HG02798 (cell line): ENCODE measurements around the gene SYTL2.
"Not testable (repeated sequence)": the region's sequence is repeated elsewhere in the genome, so short reads cannot be mapped to it uniquely, and the experiment has no call there.

Experiments used
- ATAC-seq: cut with Tn5 transposase; IDR thresholded peaks from one replicate; pipeline ENCODE4 v1.9.1; 2021; ENCODE audit warnings: mild to moderate bottlenecking; ENCODE audit not compliant: unreplicated experiment, poor library complexity

Gene SYTL2

DNA sequence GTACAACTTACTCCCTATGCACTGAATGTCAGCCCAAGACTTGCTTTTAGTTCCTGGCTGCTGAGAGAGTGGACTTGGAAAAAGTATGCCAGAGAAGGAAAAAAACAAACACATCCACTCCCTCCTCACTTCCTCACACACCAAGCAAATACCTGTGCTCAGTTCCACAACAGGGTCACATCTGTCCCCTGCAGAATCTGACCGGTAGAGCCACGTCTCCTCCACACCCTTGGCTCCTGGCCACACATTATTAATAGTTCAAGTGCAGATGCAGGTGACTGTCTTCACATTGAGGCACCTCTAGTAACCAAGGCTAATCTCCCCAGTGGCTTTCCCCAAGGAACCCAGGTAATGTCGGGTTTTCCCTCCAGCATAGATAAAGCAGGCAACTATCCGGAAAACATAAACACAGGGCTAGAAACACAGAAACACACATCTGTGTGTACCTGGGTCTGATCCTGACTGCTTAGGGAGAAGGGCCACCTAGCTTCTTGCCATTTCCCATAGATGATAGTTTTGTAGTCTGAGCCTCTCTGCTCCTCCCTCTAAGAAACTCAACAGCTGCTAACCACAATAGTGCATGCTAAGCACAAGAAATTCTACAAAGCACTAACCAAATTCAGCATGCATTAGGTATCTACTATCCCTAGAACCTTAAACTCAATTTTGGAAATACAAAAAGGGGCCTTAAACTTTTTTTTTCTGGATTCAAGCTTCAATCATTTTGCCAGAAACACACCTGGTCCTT is 10.2 kb downstream of the SYTL2 start:
- no peak for ATAC-seq

DNA sequence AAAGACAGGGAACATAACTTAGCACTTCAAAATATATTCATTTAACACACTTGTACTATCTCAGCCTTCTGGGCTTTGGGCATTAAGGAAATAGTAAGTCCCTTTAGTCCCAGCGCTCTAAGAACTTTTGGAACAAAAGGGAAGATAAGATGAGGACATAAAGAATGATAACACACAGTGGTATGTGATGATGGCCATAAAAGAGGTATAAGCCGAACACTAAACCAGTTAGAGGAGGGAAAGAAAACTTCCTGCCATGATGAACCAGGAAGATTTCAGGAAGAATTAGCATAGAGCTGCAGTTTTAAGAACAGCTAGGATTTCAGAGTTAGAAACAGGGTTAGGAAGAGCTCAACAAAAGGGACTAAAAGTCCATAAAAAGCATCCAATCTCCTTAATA is 11.8 kb downstream of the SYTL2 start:
- ATAC-seq, result no peak

DNA sequence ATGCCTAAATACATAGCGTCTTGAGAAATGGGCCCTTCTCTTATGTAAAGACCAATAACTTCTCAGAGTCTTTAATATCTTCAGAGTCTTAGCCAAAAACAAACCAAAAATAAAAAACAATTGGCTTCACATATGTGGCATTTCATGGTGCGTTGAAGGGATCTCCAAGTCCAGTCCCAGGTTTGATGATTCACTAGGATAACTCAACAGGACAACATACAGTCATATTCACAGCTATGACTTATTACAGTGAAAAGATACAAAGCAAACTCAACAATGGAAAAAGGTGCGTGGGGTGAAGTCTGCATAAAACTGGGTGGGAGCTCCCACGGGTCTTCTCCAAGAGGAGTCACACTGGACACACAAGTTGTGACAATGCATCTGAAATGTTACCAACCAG is 12.6 kb downstream of the SYTL2 start:
- no peak for ATAC-seq

DNA sequence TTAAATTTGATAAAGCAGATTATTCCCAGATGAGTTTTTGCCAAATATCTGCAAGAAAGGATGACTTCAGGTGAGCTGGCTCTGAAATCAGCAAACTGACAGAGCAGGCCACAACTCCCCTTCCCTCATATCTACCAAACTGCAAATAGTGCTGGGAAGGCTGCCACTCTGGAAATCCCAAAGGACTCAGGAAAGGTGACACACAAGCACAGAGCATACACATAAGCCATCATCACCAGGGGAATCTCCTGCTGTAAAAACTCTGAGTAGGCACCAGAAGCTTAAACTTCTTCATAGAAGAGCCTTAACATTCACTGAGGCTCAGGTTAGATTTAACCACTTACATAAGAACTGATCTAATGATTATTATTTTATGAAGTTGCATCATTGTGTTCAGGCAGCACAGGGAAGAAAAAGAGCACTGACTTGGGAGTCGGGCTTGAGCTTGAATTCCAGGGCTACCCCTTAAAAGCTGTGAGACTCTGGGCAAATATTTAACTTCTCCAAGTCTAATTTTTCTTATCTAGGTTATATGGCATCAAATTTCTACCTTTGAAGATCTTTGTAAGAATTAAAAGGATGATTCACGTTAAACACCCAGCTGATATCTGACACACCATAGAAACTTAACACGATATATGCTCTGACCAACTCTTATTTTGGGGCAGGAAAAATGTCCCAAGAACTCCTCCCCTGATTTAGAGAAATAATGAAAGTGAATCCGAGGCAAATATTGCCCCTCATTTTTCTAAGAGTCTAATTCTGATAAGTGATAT is 15.0 kb downstream of the SYTL2 start:
- ATAC-seq, result no peak

DNA sequence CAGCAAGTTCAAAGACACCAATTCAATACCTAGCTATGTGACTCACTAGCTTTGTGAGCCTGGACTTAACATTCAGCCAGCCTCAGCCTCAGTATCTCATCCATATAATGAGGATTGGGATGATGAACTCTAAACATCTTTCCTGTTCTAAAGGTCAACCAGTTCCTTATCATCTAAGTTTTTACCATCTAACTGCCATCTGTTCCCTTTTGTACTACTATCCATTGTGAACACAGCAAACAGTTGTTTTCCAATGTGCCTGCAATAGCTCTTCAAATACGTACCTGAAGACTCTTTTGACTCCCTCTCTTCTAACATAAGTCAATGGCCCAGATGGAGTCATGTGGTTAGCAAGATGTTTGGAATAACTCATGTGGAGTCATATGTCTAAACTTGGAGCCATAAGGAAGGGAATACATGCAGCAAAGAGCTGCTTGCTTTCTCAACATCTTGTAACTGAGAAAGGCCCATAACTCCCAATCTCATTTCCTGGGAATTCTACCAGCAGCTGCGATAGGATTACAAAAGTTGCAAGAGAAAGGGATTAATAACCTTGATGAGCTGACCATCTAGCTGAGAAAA is 19.4 kb downstream of the SYTL2 start:
- ATAC-seq, result no peak

DNA sequence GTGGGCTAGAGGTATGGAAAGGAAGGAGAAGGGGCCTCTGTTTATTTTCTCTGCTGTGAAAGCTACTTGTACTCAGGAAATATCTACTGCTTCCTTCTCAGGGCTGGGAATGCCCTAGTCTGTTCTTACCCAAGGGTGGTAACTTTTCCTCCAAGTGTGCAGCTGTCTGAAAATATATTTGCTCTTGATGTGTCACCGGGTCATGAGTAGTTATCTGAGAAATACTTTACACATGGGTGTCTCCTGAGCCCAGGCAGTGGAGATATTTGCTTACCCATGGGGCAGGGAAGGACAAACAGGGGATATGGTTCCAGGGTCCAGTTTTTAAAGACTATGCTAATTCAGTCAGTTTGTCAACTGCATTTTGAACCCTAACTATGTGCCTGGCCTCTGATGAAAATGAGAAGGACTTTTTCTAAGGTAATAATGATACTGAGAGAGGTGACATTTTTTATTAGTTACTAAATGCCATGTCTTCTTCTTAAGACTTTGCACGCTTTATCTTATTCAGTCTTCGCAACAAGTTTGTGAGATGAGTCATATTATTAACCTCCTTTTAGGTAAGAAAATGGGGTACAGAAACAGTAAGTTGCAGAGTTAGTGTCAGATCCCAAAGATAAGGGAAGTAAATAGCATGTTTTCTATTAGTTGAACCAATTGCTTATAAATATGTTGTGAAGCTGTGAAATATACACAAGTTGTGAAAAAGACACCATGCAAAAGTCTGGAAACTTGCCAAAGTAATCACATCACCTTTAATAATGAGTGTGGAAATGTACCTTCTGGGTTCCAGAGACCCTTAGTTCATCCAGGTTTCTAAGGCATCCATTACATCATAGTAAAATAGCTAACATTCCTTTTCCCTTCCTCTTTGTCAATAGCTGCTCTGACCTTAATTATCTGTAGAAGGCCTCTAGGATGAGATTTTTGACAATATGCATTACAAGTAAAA is 22.9 kb downstream of the SYTL2 start:
- ATAC-seq, result peak; percentile 33

DNA sequence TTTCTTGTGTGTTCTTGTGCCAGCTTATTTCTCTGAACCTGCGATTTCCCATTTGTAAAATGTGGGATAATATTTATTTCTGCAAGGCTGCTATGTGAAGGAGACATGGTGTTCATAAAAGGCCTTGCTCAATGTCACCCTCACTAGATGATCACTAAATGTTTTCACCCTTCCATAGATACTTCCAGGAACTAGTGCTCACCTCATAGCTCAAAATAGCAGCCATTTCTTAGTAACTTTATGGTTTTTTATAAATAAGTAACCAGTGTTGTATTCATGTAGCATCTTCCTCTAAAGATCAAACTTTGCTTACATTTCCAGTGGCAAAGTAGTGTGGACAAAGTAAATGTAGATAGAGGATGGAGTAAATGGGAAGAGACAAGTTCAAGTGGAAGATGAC is 23.8 kb downstream of the SYTL2 start:
- ATAC-seq, result peak; percentile 46

DNA sequence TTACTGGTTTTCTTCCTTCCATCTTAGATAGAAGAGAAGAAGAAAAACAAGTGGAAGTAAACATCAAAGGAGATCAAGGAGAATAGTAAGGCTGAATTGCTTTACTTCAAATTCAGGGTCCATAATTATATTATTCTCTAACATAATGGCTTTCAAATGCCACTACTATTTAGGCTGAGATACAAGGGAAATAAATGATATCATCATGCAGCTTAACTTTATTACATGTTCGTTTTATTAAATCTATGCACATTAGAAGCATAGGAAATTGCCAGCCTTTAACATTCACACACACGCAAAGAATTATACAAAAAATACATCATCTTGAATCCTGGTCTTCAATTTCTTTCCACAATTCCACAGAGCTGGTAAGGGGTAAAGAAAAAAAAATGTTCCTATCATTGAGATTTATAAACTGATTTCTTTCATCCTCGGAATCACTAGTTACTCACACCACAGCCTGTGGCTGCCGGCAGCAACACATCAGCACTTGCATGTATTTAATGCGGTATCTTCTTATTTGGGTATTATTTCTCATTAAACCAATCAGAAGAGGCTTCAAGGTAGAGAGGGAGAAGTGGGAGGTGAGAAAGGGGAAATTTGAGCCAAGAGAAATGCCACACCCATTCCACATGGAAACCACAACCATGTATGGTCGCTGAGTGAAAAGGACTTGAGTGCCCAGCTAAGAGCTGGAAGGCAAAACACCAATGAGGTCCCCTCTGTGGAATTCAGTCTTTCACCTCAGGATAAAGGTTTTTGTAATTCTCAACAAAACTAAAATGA is 26.3 kb downstream of the SYTL2 start:
- ATAC-seq, result no peak

DNA sequence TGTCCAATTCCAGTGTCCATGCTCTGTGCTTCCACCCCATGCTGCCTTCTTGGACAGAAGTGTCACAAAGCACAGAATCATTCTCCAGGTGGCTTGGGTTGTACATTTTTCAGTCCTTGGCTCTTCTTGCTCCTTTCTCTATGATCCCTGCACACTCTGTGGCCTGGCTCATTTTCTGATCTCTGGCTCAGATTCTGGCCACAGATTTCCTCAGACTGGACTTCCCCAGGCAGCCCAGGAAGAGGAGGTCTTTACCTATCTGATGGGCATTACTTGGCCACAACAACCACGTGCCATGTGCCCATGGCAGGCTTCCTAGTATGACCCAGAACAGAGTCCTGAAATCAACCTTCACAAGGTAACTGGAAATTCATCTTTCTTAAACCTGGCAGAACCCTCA is 27.2 kb downstream of the SYTL2 start:
- ATAC-seq, result no peak

DNA sequence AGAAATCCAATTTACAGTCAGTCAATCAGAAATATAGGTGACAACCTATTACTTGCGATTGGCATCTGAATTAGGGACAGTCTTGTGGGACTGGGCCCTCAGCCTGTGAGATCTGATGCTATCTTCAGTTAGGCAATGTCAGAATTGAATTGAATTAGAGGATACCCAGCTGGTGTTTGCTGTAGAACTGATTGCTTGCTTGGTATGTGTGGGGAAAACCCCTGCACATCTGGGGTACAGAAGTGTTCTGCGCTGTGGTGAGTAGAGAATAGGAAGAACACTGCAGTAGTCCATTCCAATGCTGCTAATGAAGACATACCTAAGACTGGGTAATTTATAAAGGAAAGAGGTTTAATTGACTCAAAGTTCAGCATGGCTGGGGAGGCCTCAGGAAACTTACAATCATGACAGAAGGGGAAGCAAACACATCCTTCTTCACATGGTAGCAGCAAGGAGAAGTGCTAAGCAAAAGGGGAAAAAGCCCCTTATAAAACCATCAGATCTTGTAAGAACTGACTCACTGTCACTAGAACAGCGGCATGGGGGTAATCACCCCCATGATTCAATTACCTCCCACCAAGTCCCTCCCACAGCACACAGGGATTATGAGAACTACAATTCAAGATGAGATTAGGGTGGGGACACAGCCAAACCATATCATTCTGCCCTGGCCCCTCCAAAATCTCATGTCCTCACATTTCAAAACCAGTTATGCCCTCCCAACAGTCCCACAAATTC is 30.0 kb downstream of the SYTL2 start:
- peak; percentile 60 for ATAC-seq

DNA sequence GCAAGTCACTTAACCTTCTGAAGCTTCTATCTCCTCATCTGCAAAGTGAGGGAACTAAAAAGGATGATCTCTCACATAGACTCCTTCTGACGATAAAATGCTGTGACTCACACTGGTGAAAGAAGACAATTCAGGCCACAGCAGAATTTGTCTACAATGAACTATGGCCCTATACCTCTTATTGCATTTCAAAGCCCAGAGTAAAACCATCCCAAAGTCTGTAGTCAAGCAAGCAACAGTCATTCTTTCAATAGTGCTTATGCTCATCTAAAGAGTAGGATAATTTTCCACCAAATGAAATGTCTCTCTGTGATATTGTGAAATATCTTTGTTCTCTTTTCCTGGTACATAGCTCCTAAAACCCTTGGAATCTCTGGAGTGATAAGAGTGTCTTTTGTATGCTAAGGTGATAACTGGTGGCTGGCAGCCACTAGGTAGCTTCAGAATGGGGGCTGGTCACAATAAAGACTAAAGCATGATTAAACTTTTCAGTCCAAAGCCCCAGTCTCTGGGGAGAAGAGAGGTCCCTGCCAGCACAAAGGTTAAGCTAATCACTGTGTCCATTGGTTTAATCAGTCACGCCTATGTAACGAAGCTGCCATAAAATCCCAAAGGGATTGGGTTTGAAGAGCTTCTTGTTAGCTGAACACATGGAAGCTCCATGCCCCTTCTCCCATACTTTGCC is 30.8 kb downstream of the SYTL2 start:
- no peak for ATAC-seq

DNA sequence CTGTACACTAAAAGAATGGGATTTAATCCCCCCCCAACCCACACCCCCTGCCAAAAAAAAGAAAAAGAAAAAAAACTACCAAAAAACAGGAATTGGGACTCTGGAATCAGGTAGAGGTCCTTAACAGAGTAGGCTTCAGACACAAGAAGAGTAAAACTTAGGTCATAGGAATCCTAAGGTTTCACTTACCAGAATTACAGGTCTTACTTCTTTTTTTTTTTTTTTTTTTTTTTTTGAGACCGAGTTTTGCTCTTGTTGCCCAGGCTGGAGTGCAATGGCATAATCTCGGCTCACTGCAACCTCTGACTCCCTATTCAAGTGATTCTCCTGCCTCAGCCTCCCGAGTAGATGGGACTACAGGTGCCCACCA is 33.4 kb downstream of the SYTL2 start:
- ATAC-seq, result not testable (repeated sequence)

DNA sequence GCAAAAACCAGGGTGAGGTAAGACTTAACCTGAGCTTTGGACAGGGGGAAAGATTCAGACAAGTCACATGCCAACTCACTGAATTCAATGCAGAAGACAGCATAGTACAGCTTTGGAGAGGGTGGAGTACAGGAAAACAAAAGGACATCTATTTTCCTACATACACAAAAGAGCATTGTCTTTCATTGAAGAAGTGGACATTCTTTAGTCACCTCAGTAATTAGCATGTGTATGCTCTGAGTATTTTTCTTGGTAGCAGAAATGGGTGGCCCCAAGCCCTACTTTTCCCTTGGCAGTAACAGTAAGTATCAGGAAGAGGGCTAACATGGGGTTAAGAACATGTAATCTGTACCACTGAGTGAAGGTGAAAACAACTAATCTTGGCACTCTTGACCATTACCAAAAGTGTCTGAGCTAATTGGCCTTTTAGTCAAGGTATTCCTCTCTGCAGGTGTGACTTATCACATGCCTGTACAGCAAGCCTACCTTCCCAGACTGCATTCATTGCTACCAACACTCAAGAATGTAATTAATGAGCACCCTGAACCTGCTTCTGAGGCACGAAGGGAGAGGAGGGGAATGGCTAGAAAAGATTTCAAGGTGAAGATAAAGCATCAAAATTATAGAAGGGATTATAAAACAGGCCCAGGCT is 33.9 kb downstream of the SYTL2 start:
- ATAC-seq, result no peak

DNA sequence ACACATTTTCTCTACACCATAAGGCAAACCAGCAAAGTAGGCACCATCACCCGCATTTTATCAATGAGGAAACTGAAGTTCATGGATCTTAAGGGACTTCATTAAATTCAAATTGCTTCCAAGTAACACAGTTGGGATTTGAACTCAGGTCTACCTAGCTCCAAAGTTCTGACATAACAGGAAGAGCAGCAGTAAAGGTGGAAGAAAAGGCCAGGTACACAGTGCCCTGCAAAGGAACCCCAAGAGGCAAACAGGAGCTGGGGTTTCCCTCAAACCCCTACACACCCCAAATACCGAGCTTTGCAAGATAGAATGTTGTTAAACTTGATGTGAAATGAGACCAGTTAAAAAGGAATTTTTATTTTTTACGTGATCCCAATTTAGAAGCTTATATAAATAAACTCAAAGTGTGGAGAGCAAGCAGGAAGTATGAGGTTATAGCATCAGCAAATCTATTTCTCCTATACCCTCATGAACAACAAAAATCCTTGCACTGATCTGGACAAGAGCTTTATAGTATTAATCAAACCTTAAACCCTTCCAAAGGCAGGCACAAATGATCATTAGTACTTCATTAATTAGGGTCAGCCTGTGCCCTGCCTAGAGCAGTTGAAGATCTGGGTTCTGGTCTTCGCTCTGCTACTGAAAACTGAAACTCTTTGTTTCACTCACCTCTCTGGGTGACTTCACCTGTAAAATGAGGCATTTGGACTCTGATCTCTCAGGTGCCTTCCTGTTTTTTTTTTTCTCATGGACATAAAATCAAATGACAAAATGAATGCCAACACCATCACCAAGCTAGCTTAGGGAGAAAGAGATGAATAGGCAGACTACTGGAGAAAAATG is 36.5 kb downstream of the SYTL2 start:
- no peak for ATAC-seq

DNA sequence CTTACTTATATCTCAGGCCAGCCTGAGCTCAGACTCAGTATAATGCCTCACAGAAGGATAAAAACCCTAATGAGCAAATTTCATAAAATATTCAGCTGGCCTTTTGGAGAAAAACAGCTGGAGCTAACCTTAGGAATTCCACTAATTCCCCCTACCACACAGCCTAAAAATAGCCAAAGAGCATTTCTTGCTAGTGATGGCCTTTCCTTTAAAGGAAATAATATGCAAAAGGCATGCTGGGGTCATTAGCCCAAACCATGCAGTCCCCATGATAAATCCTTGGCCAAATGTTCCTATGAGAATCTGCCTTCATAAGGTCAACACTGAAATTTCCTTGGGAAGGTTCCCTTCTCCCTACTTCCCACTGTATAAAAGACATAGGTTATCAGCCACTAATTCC is 38.2 kb downstream of the SYTL2 start:
- ATAC-seq, result no peak

DNA sequence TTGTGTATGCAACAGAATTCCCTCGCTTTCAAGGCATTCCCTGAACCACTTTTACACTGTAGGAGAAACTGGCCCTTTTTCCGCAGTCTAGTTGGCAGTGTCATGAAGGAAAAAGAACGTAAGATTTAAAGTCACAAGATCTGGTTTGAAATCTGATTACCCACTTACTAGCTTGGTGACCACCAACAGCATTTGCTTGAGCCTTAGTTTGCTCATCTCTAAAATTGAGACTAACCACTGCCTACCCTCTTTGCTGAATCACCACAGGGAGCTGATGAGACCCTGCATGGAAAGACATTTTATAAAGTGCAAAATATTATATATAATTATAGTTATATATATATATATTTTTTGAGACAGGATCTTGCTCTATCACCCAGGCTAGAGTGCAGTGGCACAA is 39.4 kb downstream of the SYTL2 start:
- ATAC-seq, result no peak

DNA sequence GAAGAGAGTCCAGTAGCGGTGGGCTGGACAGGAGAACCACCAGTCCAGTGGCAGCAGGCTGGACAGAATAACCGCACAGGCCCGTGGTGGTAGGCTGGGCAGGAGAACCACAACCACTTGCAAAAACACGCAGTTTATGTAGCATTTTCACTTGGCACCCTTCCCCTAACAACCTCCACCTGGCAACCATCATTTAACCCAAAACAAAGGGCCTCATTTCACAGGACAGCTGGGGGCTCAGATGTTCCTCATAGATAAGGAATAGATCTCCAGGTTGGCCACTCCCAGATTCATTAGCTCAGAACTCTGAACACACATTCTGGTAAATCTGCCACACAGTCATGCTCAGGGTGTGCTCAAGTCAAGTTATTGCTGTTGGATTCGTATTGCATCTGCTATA is 41.2 kb downstream of the SYTL2 start:
- no peak for ATAC-seq
